Chondrocyte (in vitro differentiated cells): ENCODE measurements around the gene CELF2. TPM values are rescaled to one million over a fixed set of nuclear protein-coding genes. Genes with fewer than 3 reads are reported as not detected.

Source experiments
- DNase-seq: peaks from one replicate; pipeline ENCODE4 v3.0.0; 2021; ENCODE audit warnings: mixed read lengths, low spot score
- H3K27ac Mint-ChIP-seq: one replicate; pipeline ENCODE4 v1.8.0; 2021; ENCODE audit warnings: mild to moderate bottlenecking, moderate library complexity, mixed read lengths; ENCODE audit not compliant: unreplicated experiment
- H3K27me3 Mint-ChIP-seq: 2 replicates; pipeline ENCODE4 v1.8.0; 2021; ENCODE audit warnings: low read depth, mixed read lengths
- H3K36me3 Mint-ChIP-seq: 2 replicates; pipeline ENCODE4 v1.8.0; 2021; ENCODE audit warnings: low read depth, mixed read lengths
- H3K4me1 Mint-ChIP-seq: 2 replicates; pipeline ENCODE4 v1.8.0; 2021; ENCODE audit warnings: low read depth, mild to moderate bottlenecking, mixed read lengths
- H3K4me3 Mint-ChIP-seq: one replicate; pipeline ENCODE4 v1.8.0; 2021; ENCODE audit warnings: mild to moderate bottlenecking, moderate library complexity, mixed read lengths; ENCODE audit not compliant: unreplicated experiment
- H3K9me3 Mint-ChIP-seq: 2 replicates; pipeline ENCODE4 v1.8.0; 2021; ENCODE audit warnings: low read depth, mixed read lengths
- total RNA-seq: library from RNA; stranded (reverse); gene quantifications from 3 replicates; pipeline ENCODE4 v1.2.1, GENCODE V29; 2021
- TF ChIP-seq, protein P1 (sequence below): fragments of 200-600 bp; sonication (generic); IDR thresholded peaks from 2 replicates; pipeline ENCODE4 v1.5.0; 2021; ENCODE audit warnings: antibody characterized with exemption, mild to moderate bottlenecking, moderate library complexity

The CELF2 gene
- total RNA-seq, 1 donor from 2014 or later: 44.3 TPM

DNA sequence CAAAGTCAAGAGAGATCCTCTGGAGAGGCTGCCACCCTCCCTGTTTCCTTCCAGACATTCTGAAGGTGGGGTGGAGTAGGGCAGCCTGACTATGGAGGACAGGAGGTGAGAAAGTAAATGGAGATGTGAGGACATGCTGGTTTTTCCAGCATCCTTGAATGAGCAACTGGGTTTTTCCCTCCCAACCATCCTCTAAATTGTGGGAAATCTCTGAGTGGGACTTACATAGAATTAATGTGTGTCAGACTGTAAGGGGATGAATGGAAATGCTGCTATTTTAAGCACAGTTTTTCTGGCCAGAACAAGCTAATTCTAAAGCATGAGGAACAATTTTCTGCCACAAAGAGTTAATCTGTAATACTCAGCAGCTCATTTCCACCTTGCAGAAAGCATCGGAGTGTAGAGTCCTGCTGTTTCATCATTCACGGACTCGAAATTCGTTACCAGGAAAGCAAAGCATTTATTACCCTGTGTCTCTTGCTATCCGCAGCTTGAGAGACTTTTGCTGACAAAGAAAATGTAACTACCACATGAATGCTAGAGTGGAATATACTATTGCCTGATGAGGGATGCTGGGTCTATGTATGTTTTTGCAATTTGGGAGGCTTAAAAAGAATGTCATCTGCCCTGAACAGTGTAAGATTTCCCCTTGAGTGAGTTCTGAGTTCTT, 213.0 kb downstream of the CELF2 start:
- peaks cover 2% of the 10 kb centered on the region for H3K36me3 Mint-ChIP-seq
- TF ChIP-seq, protein P1, sequence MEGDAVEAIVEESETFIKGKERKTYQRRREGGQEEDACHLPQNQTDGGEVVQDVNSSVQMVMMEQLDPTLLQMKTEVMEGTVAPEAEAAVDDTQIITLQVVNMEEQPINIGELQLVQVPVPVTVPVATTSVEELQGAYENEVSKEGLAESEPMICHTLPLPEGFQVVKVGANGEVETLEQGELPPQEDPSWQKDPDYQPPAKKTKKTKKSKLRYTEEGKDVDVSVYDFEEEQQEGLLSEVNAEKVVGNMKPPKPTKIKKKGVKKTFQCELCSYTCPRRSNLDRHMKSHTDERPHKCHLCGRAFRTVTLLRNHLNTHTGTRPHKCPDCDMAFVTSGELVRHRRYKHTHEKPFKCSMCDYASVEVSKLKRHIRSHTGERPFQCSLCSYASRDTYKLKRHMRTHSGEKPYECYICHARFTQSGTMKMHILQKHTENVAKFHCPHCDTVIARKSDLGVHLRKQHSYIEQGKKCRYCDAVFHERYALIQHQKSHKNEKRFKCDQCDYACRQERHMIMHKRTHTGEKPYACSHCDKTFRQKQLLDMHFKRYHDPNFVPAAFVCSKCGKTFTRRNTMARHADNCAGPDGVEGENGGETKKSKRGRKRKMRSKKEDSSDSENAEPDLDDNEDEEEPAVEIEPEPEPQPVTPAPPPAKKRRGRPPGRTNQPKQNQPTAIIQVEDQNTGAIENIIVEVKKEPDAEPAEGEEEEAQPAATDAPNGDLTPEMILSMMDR: no peak
- H3K4me3 Mint-ChIP-seq: no peak overlapping the region
- H3K9me3 Mint-ChIP-seq: no peaks in the 10 kb centered on the region
- DNase-seq: no peak
- no peaks in the 10 kb centered on the region for H3K27me3 Mint-ChIP-seq
- peaks cover 5% of the 10 kb centered on the region for H3K4me1 Mint-ChIP-seq
- H3K27ac Mint-ChIP-seq: no peak overlapping the region

DNA sequence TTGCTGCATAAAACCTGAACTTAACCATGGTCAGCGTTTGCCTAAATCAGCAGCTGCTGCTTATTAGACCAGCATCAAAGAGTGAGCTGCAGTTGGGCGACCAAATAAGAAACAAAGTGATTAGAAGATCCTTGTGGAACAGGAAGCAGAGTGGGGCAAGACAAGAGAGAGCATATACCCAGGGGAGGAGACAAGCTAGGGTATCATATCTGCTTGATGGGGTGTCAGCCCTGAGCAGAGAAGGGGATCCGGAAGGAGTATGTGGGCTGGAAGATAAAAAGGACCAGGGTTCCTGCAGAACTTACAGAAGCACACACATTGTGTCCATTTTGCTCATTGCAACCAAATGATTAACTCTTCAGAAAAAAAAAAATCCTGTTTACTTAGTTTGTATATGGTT, 213.6 kb downstream of the CELF2 start:
- no peaks in the 10 kb centered on the region for H3K9me3 Mint-ChIP-seq
- H3K27me3 Mint-ChIP-seq: no peaks in the 10 kb centered on the region
- DNase-seq: no peak
- TF ChIP-seq, protein P1: no peak
- H3K36me3 Mint-ChIP-seq: peaks cover 2% of the 10 kb centered on the region
- peaks cover 5% of the 10 kb centered on the region for H3K4me1 Mint-ChIP-seq
- H3K4me3 Mint-ChIP-seq: no peak overlapping the region
- H3K27ac Mint-ChIP-seq: no peak overlapping the region

DNA sequence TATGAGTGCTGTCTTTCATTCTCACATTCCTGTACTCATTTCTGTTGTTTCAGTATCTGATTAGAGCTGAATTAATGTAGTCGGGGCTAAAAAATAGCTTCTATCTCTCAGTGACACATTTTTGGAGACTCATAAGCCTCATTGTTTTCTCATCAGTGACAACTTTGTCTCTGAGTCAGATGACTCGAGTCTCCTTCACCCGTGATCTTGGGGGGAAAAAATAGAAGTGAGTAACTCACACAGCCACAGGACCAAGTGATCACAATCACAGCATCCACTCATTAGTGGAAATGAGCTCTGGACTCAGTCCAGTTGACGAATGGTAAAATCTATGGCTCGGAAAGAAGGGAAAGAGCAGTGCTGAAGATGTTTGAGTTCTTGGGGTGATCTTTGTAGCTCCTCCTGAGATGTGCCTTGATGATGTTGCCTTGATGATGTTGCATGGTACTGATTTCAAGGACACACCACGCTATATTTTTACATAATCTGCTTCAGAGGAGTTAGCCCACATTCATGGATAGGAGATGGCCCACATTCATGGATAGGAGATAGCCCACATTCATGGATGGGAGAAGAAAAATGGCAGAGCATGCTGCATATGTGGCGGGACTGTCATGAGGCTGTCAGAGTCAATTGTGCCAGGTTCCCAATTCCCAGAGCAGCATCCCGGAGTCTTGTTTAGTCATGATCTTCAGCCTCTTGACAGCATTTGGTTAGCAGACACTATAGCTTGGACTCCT, 214.7 kb downstream of the CELF2 start:
- H3K36me3 Mint-ChIP-seq: peaks cover 2% of the 10 kb centered on the region
- no peaks in the 10 kb centered on the region for H3K27me3 Mint-ChIP-seq
- TF ChIP-seq, protein P1: no peak
- no peak overlapping the region for H3K27ac Mint-ChIP-seq
- no peak overlapping the region for H3K4me3 Mint-ChIP-seq
- H3K4me1 Mint-ChIP-seq: peaks cover 5% of the 10 kb centered on the region
- no peaks in the 10 kb centered on the region for H3K9me3 Mint-ChIP-seq
- no peak for DNase-seq

DNA sequence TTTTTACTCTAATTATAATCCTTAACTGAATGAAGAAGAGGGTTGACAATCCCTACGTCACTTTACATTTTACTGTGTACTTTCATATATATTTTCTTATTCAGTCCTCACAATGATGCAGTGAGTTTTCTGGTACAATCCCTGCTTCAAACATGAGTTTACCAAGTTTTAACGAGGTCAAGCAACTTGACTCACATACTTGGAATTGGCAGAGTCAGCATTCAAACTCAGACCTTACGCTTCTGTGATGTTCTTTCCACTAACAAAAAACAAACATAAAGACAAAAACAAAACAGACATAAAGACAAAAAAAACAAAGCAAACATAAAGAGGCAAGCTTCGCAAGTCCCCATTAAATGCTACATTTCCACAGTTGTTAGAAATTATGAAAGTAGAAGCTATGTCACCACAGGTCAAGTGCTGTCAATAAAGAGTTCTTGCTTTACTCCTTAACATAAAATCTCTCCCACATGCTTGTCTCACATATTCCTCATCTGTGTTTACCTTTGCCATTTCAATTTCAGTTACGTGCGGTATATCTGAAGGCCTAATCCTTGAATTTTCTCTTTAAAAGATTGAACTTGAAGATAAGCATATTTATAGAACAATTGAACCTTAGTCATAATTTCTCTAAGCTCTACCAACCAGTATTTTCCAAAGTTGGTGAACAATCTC, 217.3 kb downstream of the CELF2 start:
- Mint-ChIP-seq H3K27me3 (no peaks in the 10 kb centered on the region), H3K27ac (no peak overlapping the region), H3K4me3 (no peak overlapping the region), H3K36me3 (peaks cover under 1% of the 10 kb centered on the region), H3K4me1 (peaks cover 5% of the 10 kb centered on the region), H3K9me3 (no peaks in the 10 kb centered on the region)
- TF ChIP-seq, protein P1: no peak
- DNase-seq: no peak

DNA sequence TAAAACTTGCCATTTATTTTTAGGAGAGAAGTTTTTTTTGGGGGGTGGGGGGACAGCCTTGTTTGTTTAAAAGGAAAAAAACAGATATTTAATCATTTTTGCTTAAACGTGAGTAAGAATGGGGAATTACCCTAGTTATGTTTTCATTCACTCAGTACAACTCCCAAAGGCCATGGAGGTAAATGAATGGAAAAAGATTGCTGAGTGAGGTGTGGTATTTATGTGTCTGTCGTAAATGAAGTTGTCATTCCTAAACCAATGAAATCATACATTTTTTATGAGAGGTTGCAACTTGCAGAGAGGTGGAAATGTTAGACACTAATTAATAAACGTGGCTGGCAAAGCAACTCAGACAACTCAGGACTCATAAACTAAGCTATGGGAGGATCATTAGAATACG, 218.1 kb downstream of the CELF2 start:
- no peak for DNase-seq
- Mint-ChIP-seq H3K27me3 (no peaks in the 10 kb centered on the region), H3K4me3 (no peak overlapping the region), H3K27ac (no peak overlapping the region), H3K36me3 (no peaks in the 10 kb centered on the region), H3K9me3 (no peaks in the 10 kb centered on the region), H3K4me1 (peaks cover 5% of the 10 kb centered on the region)
- TF ChIP-seq, protein P1: no peak
